DMS153 treated with DMSO at 0.1 percent for 48 hours (cell line): ENCODE results near the gene ZBTB14.

Source experiments
- DNase-seq: peaks from one replicate; lab custom pipeline; 2025; ENCODE audit not compliant: unreplicated experiment; lab: John Stamatoyannopoulos, UW

Gene ZBTB14

GRCh38 chr18:5294457-5295230 is 882 bp downstream of the ZBTB14 start:
- no peak for DNase-seq

DNA sequence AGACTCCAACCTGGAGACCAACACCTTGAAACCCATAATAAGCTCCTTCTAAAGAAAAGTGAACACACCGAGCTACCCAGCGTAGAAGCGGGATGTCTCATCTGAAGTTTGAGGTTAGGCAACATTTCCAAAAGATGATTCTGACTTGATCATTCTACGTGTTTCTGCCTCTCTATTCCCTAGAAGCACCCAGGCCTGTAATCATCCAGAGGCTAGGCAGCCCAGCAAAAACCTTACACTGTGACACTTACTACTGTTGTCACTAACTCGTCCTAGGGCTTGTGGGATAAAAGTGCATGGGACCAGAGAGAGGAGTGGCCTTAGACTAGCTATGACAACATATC is 1.4 kb downstream of the ZBTB14 start:
- no peak for DNase-seq

GRCh38 chr18:5288517-5288935 is 7.0 kb downstream of the ZBTB14 start:
- no peak for DNase-seq

DNA sequence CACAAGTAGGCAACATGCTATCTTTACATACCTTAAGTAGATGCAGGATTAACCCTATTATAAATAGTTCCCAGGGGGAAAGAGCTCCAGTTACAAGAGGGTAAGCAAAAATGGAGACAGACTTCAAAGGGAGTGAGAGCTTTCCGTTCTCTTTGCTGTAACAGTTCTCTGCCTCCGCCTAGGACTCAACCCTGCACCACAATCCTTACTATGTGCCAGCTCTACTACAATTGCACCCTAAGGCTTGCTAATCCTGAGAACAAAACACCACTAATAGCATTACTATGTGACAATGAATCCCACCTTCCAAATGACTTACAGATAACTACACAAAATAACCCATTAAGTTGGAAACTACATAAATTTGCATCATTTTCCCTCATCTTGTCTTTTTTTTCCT is 7.7 kb downstream of the ZBTB14 start:
- DNase-seq, result no peak

DNA sequence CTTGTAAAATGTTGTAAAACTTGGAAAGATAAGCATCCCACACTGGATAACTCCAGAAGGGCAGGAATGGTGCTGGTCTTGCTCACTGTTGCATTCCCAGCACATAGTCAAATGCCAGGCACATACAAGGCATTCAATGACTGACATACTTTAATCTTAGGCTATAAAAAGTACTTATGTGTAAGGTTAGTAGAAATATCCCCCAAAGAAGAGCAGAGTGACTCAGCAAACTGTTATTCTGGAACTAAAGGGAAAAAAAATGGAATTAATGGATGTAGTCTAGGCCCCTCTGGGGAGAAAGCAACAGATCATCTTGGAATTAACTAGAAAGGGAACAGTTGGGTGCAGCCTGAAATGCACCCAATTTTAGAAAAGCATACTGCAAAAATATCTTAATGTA is 9.0 kb downstream of the ZBTB14 start:
- DNase-seq, result no peak

DNA sequence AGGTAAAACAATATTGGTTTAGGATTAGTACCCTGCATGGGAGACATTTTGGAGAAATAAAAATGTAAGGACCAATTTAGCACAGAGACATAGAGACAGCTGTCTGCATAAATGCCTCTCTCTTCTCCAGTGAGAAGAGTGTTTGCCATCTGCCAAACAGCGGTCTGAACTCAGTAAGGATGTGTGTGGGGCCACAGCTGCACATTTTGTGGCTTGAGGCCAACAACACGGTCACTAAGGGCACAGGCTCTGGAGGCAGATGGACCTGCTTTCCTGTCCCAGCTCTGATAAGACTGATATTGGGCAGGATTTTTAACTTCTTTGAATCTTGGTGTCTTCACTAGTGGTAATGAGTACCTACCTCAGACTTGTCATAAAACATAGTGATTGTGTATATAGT is 10.2 kb downstream of the ZBTB14 start:
- no peak for DNase-seq

GRCh38 chr18:5284808-5285207 is 10.7 kb downstream of the ZBTB14 start:
- no peak for DNase-seq

DNA sequence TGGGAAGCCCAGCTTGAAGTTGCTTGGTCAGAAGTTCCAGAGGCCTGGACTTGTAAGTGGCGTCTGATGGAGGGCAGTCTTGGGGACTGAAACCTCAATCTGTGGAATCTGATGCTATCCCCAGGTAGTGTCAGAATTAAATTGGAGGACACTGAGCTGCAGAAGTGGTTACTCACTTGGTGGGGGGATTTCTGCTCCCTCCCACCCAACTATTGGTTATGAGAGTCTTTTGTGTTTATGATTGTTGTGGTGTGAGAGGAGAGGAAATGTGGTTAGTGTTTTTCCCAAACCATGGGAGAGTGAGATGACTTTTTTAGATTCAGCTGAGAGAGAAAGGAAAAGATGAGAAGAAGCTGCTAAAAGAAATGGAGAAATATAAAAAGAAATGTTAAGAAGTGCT is 12.8 kb downstream of the ZBTB14 start:
- DNase-seq, result no peak

- no peak for DNase-seq
Observed at GRCh38 chr18:5276947-5277346, 18.6 kb downstream of the ZBTB14 start.

- no peak for DNase-seq
Observed at GRCh38 chr18:5275872-5276271, 19.7 kb downstream of the ZBTB14 start.

DNA sequence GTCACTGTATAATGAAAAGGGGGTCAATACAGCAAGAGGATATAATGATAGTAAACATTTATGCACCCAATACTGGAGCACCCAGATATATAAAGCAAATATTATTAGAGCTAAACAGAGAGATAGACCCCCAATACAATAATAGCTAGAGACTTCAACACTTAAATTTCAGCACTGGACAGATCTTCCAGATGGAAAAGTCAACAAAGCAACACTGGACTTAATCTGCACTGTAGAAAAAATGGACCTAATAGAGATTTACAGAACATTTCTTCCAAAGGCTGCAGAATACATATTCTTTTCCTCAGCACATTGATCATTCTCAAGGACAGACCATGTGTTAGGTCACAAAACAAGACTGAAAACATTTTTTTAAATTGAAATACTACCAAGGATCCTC is 26.7 kb downstream of the ZBTB14 start:
- no peak for DNase-seq

DNA sequence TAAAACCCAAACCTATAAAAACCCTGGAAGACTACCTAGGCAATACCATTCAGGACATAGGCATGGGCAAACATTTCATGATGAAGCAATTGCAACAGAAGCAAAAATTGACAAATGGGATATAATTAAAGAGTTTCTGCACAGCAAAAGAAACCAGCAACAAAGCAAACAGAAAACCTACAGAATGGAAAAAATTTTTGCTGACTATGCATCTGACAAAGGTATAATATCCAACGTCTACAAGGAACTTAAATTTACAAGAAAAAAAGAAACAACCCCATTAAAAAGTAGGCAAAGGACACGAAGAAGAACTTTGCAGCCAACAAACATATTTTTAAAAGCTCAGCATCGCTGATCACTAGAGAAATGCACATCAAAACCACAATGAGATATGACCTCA is 28.8 kb downstream of the ZBTB14 start:
- no peak for DNase-seq

- DNase-seq, result no peak
Observed at GRCh38 chr18:5253910-5254309, 41.6 kb downstream of the ZBTB14 start.

GRCh38 chr18:5251117-5251516 is 44.4 kb downstream of the ZBTB14 start:
- no peak for DNase-seq

DNA sequence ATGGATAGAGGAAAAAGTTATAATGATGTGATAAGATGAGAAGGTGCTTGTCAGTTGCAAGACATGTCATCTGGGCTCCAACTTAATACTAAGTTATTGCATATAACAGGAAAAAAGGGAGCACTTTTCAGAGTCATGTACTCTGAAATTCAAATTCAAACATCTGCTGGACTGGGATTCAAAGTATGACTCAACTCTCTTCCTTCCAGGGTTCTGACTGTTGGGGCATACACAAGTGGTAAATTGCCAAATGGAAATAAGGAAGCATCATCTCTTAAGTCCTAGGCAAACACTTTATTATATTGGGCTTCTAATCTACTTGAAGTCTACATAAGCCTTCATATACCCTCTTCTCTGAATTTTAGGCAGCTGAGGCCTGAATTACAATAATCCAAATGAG is 44.9 kb downstream of the ZBTB14 start:
- DNase-seq, result no peak

- DNase-seq, result no peak
Observed at GRCh38 chr18:5244941-5245340, 50.6 kb downstream of the ZBTB14 start.

DNA sequence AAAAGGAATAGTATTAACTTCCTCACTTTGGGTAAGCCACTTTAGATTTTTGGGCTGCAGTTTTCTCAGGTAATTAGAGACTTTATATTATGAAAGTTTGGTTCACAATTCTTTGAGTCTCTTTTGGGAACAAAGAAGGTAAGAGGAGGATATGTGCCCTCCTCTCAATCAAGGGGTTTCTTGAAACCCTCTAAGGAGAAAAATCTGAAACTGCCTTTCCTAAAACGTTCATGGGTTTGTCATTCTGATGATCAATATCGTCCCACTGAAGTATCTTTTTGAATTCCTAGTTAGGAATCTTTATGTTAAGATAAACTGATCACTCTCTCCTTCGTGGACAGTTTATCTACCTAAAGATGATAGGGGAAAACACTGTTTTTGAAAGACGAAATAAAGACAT is 56.1 kb downstream of the ZBTB14 start:
- no peak for DNase-seq
